GM18907 (cell line): ENCODE measurements around the gene INSYN1.
"Not testable (repeated sequence)": the region's sequence is repeated elsewhere in the genome, so short reads cannot be mapped to it uniquely, and the experiment has no call there.

Source experiments
- ATAC-seq: cut with Tn5 transposase; IDR thresholded peaks from one replicate; pipeline ENCODE4 v1.9.1; 2021; ENCODE audit warnings: mild to moderate bottlenecking, moderate library complexity; ENCODE audit not compliant: unreplicated experiment

Gene INSYN1

DNA sequence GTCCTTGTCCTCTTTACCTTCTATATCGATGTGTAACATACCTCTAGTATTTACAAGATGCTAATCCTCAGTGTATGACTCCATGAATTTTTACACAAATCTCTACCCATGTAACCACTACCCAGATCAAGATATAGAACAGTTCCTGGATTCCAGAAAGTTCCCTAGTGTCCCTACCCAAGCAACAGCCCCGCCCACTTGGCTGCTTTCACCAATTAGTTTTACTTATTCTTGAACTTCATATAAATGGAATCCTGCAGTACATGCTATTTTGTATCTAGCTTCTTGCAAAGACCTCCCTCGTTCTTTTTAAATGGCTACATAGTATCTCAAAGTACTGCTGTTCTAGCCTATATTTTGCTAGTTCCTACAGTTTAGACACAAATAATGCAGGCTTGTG lies 35.9 kb downstream of the INSYN1 start:
- ATAC-seq, result no peak

DNA sequence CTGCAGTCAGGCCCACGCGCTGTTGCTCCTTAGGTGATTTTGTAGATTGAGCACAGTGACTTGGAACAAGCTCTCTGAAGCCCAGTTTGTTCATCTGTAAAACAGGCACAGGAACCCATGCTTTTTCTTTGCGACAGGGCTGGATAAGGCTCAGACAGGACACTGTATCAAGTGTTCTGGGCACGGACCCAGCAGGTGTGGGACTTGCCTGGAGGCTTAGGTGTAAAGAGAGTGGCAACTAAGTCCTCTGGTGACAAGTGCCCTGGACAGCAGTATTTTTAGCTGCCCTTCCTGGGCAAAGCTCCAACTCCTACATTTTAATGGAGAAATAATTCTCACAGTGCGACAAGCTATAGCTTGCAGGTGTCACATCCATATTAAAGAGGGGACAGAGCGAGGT lies 36.7 kb downstream of the INSYN1 start:
- ATAC-seq, result no peak

DNA sequence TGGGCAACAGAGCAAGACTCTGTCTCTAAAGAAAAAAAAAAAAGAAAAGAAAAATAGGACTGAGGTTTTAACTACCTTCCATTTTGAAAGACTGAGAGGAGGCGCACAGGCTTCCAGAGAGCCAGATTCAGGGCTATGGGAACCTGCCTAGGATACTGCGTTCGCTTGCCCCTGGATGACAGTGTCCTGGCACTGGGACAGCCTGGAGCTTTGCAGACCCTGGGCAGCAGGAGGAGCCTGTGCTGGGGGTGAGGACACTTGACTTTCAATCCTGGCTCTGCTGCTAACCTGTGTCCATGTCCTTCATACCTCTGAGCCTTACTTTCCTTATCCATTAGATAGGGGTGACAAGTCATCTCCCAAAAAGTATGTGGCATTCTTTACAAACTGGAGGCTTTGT lies 37.7 kb downstream of the INSYN1 start:
- ATAC-seq, result no peak

DNA sequence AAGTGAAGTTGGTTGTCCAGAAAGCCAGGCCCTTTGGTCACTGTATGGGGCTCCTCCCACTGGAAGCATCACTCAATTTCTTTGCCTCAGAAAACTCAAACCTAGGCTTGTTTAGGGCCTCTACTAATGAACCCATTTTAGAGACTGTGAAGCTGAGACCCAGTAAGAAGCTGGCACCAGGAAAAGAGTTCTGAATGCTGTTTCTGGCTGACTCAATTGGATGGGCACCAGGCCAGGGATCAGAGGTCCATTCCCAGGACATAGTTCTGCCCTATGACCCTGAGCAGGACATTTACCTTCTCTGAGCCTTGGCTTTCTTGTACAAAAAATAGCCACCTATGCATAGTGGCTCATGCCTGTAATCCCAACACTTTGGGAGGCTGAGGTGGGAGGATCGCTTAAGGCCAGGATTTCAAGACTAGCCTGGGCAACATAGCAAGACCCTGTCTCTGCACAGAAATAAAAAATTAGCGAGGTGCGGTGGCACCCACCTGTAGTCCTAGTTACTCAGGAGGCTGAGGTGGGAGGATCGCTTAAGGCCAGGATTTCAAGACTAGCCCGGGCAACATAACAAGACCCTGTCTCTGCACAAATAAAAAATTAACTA lies 38.4 kb downstream of the INSYN1 start:
- ATAC-seq, result no peak

DNA sequence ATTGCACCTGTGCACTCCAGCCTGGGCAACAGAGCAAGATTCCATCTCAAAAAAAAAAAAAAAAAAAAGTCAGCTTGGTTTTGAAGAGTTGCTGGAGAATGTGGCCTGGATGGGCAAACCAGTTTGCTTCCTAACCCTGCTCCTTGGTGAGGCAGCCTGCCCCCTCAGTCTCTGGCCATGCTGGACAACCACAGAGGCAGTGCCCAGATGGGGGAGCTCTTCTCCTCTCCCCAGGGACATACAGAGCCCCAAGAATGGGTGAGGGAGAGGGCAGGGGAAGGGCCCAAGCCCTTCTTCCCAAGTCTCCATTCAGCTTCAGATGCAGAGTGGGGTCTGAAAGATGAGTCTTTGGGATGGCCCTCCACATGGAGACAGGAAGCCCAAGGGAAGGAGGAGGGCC lies 41.0 kb downstream of the INSYN1 start:
- no peak for ATAC-seq

DNA sequence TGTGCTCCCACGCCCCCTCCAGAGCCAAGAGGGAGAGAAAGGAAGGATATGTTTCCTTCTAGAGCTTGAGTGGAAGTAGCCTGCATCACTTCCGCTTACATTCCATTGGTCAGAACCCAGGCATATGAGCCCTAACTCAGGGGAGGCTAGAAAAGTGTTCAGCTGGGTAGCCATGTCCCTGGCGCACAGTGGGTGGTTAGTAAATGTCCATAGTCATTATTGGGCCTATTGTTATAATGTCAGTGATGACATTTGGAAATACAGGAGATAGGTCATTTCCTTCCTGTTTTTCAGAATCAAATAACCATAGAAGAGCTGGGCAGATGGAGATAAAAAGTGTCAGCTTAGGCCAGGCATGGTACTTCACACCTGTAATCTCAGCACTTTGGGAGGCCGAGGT lies 41.6 kb downstream of the INSYN1 start:
- no peak for ATAC-seq

DNA sequence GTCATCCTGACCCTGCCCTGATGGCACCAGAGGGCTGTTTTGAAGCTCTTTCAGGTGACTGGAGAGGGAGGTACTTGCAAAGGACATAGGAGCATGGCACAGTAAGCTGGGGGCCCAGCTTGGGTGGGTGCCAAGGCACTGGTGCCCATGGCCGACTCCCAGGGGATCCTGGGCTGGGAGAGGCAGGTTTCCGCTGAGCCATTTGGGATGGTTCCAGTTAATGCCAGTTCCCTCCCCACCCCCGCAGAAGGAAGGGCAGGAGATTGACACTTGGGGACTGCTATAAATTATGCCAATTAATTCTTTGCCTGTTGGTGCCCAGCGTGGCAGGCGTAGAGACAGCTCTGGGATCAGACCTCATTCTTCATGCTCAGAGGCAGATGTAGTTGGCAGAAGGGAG lies 42.8 kb downstream of the INSYN1 start:
- ATAC-seq, result no peak

DNA sequence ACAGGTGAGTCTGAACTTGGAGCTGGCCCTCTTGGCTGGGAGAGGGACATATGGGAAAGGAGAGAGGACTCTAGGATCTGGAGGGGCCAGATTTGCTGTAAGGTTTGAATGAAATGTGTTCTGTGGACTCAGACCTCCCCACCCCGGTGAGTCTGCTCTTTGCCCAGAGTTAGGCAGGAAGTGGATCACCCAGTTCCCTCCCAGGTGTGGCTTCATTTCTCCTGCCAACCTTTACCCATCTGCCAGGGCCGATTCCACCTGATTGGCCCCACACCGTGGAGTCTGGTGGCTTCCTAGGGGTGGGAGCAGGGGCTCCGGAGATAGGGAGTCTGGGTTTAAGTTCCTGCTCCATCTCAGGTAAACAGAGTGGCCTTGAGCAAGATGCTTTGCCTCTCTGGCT lies 43.5 kb downstream of the INSYN1 start:
- ATAC-seq, result no peak

DNA sequence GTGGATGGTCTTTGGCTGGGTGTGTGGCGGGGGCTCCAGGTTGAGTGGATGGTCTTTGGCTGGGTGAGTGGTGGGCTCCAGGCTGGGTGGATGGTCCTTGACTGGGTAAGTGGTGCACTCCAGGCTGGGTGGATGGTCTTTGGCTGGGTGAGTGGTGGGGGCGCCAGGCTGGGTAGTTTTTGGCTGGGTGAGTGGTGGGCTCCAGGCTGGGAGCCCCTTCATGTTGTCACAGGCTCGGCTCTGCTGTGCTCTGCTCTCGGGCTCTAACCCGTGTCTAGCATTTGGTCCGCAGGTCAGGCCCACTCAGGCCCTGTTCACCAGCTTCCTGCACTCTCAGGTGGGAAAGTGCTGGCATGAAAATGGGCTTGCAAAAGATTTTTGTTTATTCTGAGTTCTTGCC lies 43.9 kb downstream of the INSYN1 start:
- no peak for ATAC-seq

DNA sequence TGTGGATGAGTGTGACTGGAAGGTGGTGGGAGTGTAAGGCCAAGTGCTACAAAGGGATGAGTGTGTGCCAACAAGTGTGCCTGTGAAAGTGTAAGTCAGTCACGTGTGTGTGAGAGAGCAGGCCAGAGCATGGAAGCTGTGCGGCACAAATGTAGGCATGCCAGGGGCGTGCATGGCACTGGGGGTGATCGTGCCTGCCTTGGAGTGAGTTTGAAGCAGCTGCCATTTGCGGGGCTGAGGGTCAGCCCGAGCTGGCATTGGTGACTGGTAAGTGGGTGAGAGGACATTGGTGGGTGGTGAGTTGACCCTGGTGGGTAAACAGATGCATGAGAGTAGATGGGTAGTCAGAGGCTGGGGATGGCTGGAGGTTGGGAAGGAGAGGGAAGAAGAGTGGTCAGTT lies 44.5 kb downstream of the INSYN1 start:
- no peak for ATAC-seq

DNA sequence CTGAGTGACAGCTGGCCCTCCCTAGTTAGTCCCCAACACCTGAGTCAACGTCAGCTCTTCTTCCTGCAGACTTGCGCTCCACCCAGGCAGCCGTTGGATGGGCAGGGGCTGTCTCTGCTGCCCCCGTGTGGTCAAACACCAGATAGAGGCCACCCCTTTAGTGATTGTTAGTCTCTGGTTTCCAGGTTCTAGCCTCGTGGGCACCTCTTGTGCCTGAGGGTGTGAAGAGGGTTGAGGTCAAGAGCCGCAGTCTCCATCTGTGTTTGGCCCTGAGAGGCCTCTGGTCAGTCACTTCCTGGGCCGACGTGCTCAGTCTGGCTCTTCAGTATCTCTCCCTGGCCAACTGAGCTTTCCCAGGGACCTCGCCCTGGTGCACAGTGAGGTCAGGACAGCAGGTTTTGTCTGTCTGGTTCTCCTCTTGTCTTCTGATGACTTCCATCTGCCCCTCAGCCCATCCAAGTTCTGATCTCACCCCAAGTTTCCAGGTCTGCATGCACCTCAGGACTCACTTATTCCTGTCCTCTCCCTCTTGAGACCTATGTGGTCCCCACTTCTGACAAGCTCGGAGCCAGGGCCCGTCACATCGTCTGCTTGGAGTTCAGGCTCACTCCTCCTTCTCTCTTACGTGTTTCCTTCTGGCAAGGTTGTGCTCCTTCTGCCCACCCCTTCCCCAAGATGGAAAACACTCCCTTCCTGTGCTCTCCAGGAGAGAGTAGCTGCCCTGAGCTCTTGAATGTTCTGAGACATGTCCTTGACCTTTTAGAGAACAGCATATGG lies 48.1 kb downstream of the INSYN1 start:
- ATAC-seq, result no peak

DNA sequence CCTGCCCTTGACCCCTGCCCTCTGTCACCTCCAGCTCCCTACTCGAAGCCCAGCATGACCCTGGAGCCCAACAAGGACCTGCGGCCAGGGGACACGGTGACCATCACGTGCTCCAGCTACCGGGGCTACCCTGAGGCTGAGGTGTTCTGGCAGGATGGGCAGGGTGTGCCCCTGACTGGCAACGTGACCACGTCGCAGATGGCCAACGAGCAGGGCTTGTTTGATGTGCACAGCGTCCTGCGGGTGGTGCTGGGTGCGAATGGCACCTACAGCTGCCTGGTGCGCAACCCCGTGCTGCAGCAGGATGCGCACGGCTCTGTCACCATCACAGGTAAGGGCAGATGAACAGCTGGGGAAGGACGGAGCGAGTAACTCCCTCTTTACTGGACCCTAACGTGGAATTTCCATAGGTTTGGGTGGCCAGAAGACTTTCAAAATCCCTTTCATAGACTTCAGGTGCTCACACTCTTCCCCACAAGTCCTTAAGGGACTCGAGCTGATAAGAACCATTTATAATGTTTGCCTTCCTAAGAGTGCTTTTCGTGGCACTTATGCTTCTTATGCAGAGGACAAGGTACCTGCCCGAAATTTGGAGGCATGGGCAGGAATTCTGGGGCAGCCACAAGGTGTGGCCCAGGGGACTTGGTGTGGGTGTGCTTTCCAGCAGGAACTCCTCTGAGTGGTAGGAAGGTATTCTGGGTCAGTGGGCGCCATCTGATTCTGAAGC lies 48.8 kb downstream of the INSYN1 start:
- not testable (repeated sequence) for ATAC-seq

DNA sequence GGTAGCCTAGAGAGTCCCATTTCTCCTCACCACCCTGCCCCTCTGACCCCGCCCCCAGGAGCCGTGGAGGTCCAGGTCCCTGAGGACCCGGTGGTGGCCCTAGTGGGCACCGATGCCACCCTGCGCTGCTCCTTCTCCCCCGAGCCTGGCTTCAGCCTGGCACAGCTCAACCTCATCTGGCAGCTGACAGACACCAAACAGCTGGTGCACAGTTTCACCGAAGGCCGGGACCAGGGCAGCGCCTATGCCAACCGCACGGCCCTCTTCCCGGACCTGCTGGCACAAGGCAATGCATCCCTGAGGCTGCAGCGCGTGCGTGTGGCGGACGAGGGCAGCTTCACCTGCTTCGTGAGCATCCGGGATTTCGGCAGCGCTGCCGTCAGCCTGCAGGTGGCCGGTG lies 49.5 kb downstream of the INSYN1 start:
- not testable (repeated sequence) for ATAC-seq

DNA sequence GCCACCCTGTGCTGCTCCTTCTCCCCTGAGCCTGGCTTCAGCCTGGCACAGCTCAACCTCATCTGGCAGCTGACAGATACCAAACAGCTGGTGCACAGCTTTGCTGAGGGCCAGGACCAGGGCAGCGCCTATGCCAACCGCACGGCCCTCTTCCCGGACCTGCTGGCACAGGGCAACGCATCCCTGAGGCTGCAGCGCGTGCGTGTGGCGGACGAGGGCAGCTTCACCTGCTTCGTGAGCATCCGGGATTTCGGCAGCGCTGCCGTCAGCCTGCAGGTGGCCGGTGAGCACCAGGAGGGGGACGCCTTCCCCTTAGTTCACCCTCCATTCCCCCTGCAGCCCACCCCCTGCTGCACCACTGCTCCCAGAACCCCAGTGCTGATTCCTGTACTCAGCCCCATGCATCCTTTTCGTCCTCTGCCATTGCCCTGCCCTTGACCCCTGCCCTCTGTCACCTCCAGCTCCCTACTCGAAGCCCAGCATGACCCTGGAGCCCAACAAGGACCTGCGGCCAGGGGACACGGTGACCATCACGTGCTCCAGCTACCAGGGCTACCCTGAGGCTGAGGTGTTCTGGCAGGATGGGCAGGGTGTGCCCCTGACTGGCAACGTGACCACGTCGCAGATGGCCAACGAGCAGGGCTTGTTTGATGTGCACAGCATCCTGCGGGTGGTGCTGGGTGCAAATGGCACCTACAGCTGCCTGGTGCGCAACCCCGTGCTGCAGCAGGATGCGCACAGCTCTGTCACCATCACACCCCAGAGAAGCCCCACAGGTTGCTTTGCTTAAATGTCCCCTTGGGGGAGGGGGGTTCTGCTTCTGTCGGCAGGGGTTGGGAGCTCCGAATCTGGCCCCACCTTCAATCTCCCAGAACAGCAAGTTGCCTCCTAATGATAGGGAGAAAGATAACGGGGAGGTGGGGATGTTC lies 50.6 kb downstream of the INSYN1 start:
- ATAC-seq, result not testable (repeated sequence)

DNA sequence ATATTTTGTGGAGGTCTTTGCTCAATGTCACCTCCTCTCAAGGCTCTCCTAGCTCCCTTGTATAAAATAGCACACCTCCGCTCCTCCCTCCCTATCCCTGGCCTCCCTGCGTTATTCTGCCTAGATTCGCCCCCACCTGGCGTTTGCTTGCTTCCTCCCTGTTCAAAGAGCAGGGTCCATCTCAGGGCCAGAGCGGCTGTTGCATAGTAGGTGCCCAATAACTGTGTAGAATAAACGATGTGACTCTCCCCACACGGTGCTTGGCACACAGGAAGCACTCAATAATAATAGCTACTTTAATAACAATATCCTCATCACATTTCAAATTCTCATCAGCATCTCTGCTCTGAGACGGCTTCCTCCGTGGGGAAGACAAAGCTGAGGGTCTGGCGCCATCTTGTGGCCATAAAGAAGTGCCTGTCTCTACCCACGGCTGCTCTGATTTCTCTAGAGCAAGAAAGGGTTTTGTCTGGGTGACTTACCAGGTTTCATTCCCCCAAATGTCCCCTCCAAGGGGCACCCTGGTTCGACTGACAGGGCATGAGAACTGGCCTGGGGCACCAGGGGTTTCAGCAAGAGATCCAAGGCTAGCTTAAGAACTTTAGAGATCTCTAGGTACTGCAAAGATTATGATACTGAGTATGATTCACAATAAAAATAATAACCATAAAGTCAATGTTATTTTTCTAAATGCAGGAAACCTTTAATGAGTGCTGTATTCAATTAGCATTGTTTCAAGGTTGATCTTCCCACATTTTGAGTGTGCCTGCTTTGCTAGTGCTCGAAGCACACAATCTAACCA lies 52.9 kb downstream of the INSYN1 start:
- no peak for ATAC-seq

DNA sequence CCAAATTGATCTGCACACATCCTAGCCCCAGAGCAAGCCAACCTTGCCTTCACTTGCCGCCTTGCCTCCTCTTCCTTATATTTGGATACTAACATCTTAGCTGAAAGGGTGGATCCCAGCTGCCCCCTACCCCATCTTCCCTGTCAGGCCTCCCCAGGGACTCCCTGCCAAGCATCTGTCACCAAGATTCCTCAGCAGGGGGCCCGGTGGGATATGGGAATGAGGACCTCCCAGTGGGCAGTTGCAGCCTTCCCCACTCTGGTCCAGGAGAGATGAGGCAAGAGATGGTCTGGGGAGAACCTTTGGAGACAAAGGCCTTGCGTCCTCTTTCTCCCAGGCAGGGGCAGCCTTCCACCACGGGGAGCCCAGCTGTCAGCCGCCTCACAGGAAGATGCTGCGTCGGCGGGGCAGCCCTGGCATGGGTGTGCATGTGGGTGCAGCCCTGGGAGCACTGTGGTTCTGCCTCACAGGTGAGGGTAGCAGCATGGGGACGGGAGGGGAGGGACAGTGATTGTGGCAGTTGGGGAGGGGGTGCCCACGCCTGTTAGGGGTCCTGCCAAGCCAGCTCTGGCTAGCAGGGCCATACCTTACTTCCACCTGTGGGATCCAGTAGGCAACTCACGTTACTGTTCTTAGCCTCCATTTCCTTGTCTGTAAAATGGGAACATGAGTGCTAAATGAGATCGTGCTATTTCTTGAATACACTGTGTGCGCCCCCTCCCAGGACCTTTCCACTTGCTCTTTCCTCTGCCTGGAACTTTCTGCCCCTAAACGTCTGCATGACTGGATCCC lies 53.7 kb downstream of the INSYN1 start:
- ATAC-seq, result no peak

DNA sequence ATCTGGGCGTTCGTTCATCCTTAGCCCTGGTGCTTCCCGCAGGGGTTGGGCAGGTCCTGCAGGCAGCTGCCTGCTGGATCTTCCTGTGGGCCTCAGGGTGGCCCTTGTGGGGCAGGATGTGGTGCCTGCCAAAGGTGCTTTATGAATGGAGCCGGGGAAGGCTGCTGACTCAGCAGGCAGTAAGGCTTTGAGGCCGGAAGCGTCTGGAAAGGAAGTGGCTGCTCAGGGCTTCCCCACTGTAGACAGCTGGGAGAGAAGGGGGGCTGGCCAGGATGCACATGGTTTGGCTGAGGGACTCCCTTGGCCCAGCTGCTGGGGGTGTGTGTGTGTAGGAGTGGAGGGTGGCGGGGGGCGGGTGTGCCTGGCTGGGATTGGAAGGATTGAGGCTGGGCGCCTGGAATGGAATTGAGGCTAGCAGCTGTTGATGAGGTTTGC lies 56.1 kb downstream of the INSYN1 start:
- ATAC-seq, result peak; percentile 81

DNA sequence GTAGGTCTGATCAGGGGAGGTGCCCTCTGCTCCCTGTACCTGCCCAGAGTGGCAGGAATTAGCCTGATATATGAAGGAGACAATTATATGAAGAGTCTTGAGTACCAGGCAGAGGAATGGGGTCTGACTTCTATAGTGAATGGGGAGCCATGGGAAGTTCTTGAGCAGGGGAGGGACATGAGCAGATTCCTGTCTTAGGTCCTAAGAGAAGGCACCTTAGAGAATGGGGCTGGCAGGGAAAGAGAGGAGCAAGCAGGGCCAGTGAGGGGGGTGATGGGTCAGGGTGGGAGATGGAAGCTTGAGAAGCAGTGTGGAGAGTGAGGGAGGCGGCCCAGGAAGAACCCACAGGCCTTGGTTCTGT lies 56.5 kb downstream of the INSYN1 start:
- no peak for ATAC-seq
